MM.1S (cell line): ENCODE data around the gene CFAP45.

Experiments used
- DNase-seq: peaks from one replicate; pipeline ENCODE4 v3.0.0-alpha.2; 2015
- H2AFZ ChIP-seq: fragments of 300-600 bp; sonication (generic); 2 replicates; pipeline ENCODE4 v1.6.0; 2016; ENCODE audit warnings: antibody characterized with exemption, low read length
- H3F3A ChIP-seq: fragments of 300-600 bp; sonication (generic); 2 replicates; pipeline ENCODE4 v1.6.1; 2016; ENCODE audit warnings: mild to moderate bottlenecking, antibody characterized with exemption, low read length, moderate library complexity, mixed read lengths; ENCODE audit not compliant: insufficient read depth
- H3K27ac ChIP-seq: fragments of 300-600 bp; sonication (generic); 2 replicates; pipeline ENCODE4 v1.5.1; 2016; ENCODE audit warnings: mild to moderate bottlenecking, low read length
- H3K27me3 ChIP-seq: fragments of 300-600 bp; sonication (generic); replicated peaks from 2 replicates; pipeline ENCODE4 v1.6.0; 2016; ENCODE audit warnings: low read length; ENCODE audit not compliant: insufficient read depth
- H3K36me3 ChIP-seq: fragments of 300-600 bp; sonication (generic); replicated peaks from 2 replicates; pipeline ENCODE4 v1.6.1; 2016; ENCODE audit warnings: mild to moderate bottlenecking, low read length, mixed read lengths; ENCODE audit not compliant: insufficient read depth
- H3K4me1 ChIP-seq: fragments of 300-600 bp; sonication (generic); 2 replicates; pipeline ENCODE4 v1.6.1; 2016; ENCODE audit warnings: low read length, mixed read lengths
- H3K4me2 ChIP-seq: fragments of 300-600 bp; sonication (generic); 2 replicates; pipeline ENCODE4 v1.6.0; 2016; ENCODE audit warnings: low read depth, low read length
- H3K4me3 ChIP-seq: fragments of 300-600 bp; sonication (generic); 2 replicates; pipeline ENCODE4 v1.5.1; 2016; ENCODE audit warnings: low read length, mixed read lengths
- H3K79me2 ChIP-seq: fragments of 300-600 bp; sonication (generic); 2 replicates; pipeline ENCODE4 v1.6.1; 2016; ENCODE audit warnings: mixed run types, low read length, mixed read lengths
- H3K9ac ChIP-seq: fragments of 300-600 bp; sonication (generic); 2 replicates; pipeline ENCODE4 v1.6.1; 2016; ENCODE audit warnings: low read length, mixed read lengths
- H3K9me2 ChIP-seq: fragments of 300-600 bp; sonication (generic); replicated peaks from 2 replicates; pipeline ENCODE4 v1.6.1; 2016; ENCODE audit warnings: mild to moderate bottlenecking, low read length, mixed read lengths; ENCODE audit not compliant: insufficient read depth
- H3K9me3 ChIP-seq: fragments of 300-600 bp; sonication (generic); replicated peaks from 2 replicates; pipeline ENCODE4 v1.6.1; 2016; ENCODE audit warnings: mild to moderate bottlenecking, low read length, mixed read lengths; ENCODE audit not compliant: insufficient read depth
- H4K20me1 ChIP-seq: fragments of 300-600 bp; sonication (generic); 2 replicates; pipeline ENCODE4 v1.6.1; 2016; ENCODE audit warnings: mild to moderate bottlenecking, low read length, moderate library complexity, mixed read lengths; ENCODE audit not compliant: insufficient read depth
- EZH2 ChIP-seq: fragments of 300-600 bp; sonication (generic); optimal IDR thresholded peaks from 2 replicates; pipeline ENCODE3; 2017; ENCODE audit warnings: low read depth, mild to moderate bottlenecking, antibody characterized with exemption, low read length, mixed read lengths
- EZH2phosphoT487 ChIP-seq: fragments of 300-600 bp; sonication (generic); IDR thresholded peaks from 2 replicates; pipeline ENCODE4 v1.6.1; 2018; ENCODE audit warnings: antibody characterized with exemption, low read length
- TF ChIP-seq, protein P1 (sequence below): fragments of 300-600 bp; sonication (generic); IDR thresholded peaks from 2 replicates; pipeline ENCODE4 v1.5.1; 2016; ENCODE audit warnings: antibody characterized with exemption, low read length, mixed read lengths

CFAP45 gene

DNA sequence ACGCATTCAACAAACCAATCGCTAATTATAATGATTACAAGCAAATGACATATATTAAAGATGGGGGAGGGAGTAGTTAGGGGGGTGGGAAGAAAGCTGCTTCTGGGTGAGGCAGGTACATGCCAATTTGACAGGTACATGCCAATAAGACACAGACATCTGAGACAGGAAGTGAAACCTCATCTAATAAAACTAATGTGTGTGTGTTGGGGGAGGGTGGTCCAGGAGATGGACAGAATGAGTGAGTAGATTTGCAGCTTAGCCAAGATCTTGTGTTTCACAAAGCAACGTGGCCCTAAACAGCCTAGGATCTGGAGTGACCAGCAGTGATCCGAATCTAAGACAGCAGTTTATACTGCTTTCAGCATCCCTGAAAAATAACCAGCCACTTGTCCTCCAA is 10.8 kb downstream of the CFAP45 start:
- no peaks in the 10 kb centered on the region for H3K79me2 ChIP-seq
- H3K4me1 ChIP-seq, result peaks cover 44% of the 10 kb centered on the region
- peak overlapping the region; percentile 62; the same call in 1 of the 2 replicates for H3K27ac ChIP-seq
- peak overlapping the region; percentile 29 for H2AFZ ChIP-seq
- no peaks in the 10 kb centered on the region for H3K27me3 ChIP-seq
- H3K4me3 ChIP-seq, result no peak overlapping the region
- peak overlapping the region; percentile 7; the same call in 1 of the 2 replicates for H3K9ac ChIP-seq
- peak; percentile 63 for DNase-seq
- no peaks in the 10 kb centered on the region for H4K20me1 ChIP-seq
- H3K9me2 ChIP-seq, result no peaks in the 10 kb centered on the region
- peaks cover 13% of the 10 kb centered on the region for H3F3A ChIP-seq
- H3K9me3 ChIP-seq, result no peaks in the 10 kb centered on the region
- TF ChIP-seq EZH2, result no peak
- TF ChIP-seq EZH2phosphoT487, result no peak
- TF ChIP-seq, protein P1, sequence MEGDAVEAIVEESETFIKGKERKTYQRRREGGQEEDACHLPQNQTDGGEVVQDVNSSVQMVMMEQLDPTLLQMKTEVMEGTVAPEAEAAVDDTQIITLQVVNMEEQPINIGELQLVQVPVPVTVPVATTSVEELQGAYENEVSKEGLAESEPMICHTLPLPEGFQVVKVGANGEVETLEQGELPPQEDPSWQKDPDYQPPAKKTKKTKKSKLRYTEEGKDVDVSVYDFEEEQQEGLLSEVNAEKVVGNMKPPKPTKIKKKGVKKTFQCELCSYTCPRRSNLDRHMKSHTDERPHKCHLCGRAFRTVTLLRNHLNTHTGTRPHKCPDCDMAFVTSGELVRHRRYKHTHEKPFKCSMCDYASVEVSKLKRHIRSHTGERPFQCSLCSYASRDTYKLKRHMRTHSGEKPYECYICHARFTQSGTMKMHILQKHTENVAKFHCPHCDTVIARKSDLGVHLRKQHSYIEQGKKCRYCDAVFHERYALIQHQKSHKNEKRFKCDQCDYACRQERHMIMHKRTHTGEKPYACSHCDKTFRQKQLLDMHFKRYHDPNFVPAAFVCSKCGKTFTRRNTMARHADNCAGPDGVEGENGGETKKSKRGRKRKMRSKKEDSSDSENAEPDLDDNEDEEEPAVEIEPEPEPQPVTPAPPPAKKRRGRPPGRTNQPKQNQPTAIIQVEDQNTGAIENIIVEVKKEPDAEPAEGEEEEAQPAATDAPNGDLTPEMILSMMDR, result no peak
- H3K4me2 ChIP-seq, result peak overlapping the region; percentile 45
- no peaks in the 10 kb centered on the region for H3K36me3 ChIP-seq

DNA sequence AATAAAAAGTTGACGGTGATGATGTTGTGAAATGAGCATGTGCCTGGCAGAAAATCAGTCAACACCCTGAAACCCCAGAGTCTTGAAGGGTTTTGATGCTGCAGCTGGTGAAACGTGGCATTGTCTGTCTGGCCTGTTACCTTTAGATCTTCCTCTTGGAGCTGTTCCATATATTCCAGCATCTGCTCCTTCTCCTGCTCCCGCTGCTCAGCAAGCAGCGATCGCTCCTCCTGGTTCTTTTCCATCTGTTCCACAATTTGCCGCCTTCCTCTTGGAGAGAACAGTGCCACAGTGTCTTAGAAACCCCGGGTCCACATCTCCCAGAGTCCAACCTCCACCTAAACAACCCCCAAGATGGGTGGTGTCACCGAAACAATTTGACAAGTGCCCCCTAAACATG is 15.7 kb downstream of the CFAP45 start:
- H3K27ac ChIP-seq, result no peak overlapping the region
- H3K9ac ChIP-seq, result no peak overlapping the region
- H3K36me3 ChIP-seq, result no peaks in the 10 kb centered on the region
- TF ChIP-seq EZH2 (no peak), EZH2phosphoT487 (no peak)
- TF ChIP-seq, protein P1, result no peak
- no peak overlapping the region for H3K4me3 ChIP-seq
- no peak overlapping the region for H2AFZ ChIP-seq
- no peaks in the 10 kb centered on the region for H3K79me2 ChIP-seq
- H4K20me1 ChIP-seq, result no peaks in the 10 kb centered on the region
- no peaks in the 10 kb centered on the region for H3K9me3 ChIP-seq
- H3K4me1 ChIP-seq, result peaks cover 54% of the 10 kb centered on the region
- no peaks in the 10 kb centered on the region for H3K9me2 ChIP-seq
- no peaks in the 10 kb centered on the region for H3K27me3 ChIP-seq
- peaks cover 22% of the 10 kb centered on the region for H3F3A ChIP-seq
- DNase-seq, result no peak
- H3K4me2 ChIP-seq, result no peak overlapping the region

DNA sequence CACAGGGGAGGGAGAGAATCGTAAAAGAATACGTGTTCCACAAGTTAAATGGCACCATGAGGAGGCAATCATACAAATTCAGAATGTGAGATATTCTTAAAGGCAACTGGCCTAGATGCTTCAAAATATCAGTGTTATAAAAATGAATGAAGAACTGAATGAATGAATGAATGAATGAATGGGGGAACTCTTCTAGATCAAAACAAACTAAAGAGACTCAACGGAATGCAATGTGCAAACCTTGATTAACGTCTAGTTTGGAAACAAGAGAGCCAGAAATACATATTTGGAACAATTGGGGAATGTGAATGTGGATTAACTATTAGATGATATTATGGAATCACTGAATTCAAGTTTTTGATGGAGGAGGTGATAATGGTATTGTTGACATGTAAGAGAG is 16.8 kb downstream of the CFAP45 start:
- Histone ChIP-seq H3K4me3 (no peak overlapping the region), H2AFZ (no peak overlapping the region)

More for the DNA sequence above, 16.8 kb downstream of the CFAP45 start:
- no peak for DNase-seq
- Histone ChIP-seq H3K9me2 (no peaks in the 10 kb centered on the region), H3K36me3 (no peaks in the 10 kb centered on the region), H3K9me3 (no peaks in the 10 kb centered on the region), H3F3A (peaks cover 22% of the 10 kb centered on the region), H3K4me1 (peaks cover 45% of the 10 kb centered on the region), H3K79me2 (no peaks in the 10 kb centered on the region), H3K27me3 (no peaks in the 10 kb centered on the region), H3K27ac (no peak overlapping the region), H4K20me1 (no peaks in the 10 kb centered on the region), H3K9ac (no peak overlapping the region), H3K4me2 (no peak overlapping the region)
- TF ChIP-seq, protein P1, result no peak
- TF ChIP-seq EZH2phosphoT487 (no peak), EZH2 (no peak)
